HG03097 (cell line): ENCODE measurements around the gene RGSL1.
A peak's percentile ranks its signal among the peaks of the same experiment; 100 is the strongest.
"Not testable (repeated sequence)": the region's sequence is repeated elsewhere in the genome, so short reads cannot be mapped to it uniquely, and the experiment has no call there.

Experiments
- ATAC-seq: cut with Tn5 transposase; IDR thresholded peaks from one replicate; pipeline ENCODE4 v1.9.1; 2021; ENCODE audit not compliant: unreplicated experiment, low FRiP score

RGSL1 gene

GRCh38 chr1:182444497-182444896 is 5.4 kb upstream of the RGSL1 start:
- ATAC-seq = no peak

GRCh38 chr1:182446033-182446669 is 3.8 kb upstream of the RGSL1 start:
- ATAC-seq = peak; percentile 56

GRCh38 chr1:182447124-182447523 is 2.8 kb upstream of the RGSL1 start:
- ATAC-seq = not testable (repeated sequence)

- ATAC-seq = no peak
These were observed 2.3 kb upstream of the RGSL1 start for GRCh38 chr1:182447660-182448059.

- no peak for ATAC-seq
These were observed 3.7 kb downstream of the RGSL1 start for GRCh38 chr1:182453631-182454030.

- no peak for ATAC-seq
These were observed 7.9 kb downstream of the RGSL1 start for GRCh38 chr1:182457844-182458243.

GRCh38 chr1:182459949-182460348 is 10.0 kb downstream of the RGSL1 start:
- no peak for ATAC-seq

- ATAC-seq = no peak
These were observed 10.6 kb downstream of the RGSL1 start for GRCh38 chr1:182460550-182460951.

- no peak for ATAC-seq
These were observed 23.6 kb downstream of the RGSL1 start for GRCh38 chr1:182473556-182473955.

- no peak for ATAC-seq
These were observed 26.7 kb downstream of the RGSL1 start for GRCh38 chr1:182476625-182477024.

- no peak for ATAC-seq
These were observed 28.3 kb downstream of the RGSL1 start for GRCh38 chr1:182478238-182478637.

- ATAC-seq = peak; percentile 6
These were observed 34.1 kb downstream of the RGSL1 start for GRCh38 chr1:182484067-182484466.

GRCh38 chr1:182484531-182485257 is 34.7 kb downstream of the RGSL1 start:
- peak; percentile 98 for ATAC-seq

- no peak for ATAC-seq
These were observed 35.9 kb downstream of the RGSL1 start for GRCh38 chr1:182485861-182486260.

- ATAC-seq = no peak
These were observed 38.9 kb downstream of the RGSL1 start for GRCh38 chr1:182488803-182489202.

- ATAC-seq = no peak
These were observed 43.1 kb downstream of the RGSL1 start for GRCh38 chr1:182493063-182493462.

GRCh38 chr1:182495002-182495401 is 45.1 kb downstream of the RGSL1 start:
- no peak for ATAC-seq

GRCh38 chr1:182495693-182496092 is 45.7 kb downstream of the RGSL1 start:
- ATAC-seq = no peak

GRCh38 chr1:182507685-182508084 is 57.7 kb downstream of the RGSL1 start:
- no peak for ATAC-seq

- no peak for ATAC-seq
These were observed 65.6 kb downstream of the RGSL1 start for GRCh38 chr1:182515556-182515955.

GRCh38 chr1:182520736-182521135 is 70.8 kb downstream of the RGSL1 start:
- ATAC-seq = no peak

- ATAC-seq = no peak
These were observed 75.4 kb downstream of the RGSL1 start for GRCh38 chr1:182525342-182525741.
